G401.6 (cell line): ENCODE results near the gene NDUFS4.
A peak's percentile ranks its signal among the peaks of the same experiment; 100 is the strongest.
"Not testable (repeated sequence)": the region's sequence is repeated elsewhere in the genome, so short reads cannot be mapped to it uniquely, and the experiment has no call there.

Experiments
- FAIRE-seq: peaks from 2 replicates; lab custom pipeline; 2012; peaks lifted over from hg19 to GRCh38; lab: Jason Lieb, UNC

The NDUFS4 gene

DNA sequence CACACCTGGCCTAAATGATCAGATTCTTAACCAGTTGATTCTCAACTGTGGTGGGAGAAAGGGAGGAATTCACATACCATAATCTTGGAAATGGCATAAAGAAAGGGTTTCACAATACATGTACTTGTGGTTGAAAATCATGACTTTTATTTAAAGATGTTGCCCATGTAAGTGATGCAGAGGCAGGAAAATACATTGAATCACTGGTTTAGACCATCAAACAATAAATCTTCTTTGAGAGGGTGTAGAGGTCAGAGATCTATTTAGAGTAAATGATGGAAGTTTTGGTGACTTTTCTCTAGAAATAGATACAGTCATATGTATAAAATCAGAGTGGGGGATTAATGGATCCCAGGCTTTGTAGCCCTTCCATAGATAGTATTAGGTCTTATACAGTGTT lies 15.4 kb downstream of the NDUFS4 start:
- no peak for FAIRE-seq

DNA sequence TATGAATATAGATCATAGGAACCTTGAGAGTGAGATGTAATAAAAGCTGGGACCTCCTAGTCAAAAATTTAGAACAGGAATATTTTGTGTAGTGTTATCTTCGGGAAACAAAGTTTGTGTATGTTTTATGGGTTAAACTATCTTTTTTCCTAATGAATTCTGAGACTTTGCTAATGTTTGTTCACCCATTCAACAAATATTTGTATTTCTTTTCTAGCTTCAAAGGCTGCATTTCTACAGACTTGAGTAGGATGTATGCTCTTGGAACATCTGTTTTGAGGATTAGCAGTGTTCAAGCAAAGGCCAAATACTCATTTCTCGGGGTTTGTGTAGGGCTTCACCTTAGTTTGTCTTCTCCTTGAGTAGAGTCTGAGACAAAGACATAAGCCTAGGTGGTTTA lies 16.2 kb downstream of the NDUFS4 start:
- no peak for FAIRE-seq

DNA sequence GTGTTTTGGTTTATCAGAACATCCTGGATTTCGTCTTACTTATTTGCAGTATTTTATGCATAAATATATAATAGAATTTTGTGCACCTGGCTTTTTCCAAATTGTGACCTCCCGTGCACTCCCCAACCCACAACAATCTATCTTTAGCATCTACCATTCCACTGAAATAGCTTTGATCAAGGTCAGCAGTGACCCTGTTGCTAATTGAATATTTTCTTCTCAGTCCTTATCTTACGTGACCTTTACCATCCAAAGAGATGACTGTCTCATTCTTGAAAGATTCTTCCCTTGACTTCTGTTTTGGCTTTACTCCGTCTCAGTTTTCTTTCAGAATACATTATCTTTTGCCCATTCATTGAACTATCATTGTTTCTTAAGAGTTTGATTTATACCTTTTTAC lies 18.4 kb downstream of the NDUFS4 start:
- FAIRE-seq = no peak

DNA sequence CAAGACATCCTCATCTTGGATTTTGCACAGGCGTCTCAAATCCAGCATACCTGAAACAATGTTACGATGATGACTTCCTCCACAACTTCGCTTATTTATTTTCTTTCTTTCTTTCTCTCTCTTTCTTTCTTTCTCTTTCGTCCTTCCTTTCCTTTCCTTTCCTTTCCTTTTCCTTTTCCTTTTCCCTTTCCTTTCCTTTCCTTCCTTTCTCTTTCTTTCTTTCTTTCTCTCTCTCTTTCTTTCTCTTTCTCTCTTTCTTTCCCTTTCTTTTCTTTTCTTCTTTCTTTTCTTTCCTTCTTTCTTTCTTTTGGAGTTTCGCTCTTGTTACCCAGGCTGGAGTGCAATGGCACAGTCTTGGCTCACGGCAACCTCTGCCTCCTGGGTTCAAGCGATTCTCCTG lies 20.1 kb downstream of the NDUFS4 start:
- no peak for FAIRE-seq

DNA sequence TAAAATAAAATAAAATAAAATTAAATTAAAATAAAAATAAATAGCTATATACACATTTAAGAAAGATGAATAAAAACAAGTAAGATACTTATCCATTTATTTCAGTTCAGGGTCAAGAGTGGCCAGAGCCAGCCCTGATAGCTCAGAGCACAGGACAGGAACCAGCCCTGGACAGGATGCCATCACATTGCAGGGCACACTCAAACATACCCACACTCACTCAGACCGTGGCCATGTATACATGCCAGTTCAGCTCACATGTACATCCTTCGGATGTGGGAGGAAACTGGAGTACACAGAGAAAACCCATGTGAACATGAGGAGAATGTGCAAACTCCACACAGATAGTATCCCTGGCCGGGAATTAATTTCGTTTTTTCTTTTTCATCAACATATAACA lies 21.8 kb downstream of the NDUFS4 start:
- no peak for FAIRE-seq

DNA sequence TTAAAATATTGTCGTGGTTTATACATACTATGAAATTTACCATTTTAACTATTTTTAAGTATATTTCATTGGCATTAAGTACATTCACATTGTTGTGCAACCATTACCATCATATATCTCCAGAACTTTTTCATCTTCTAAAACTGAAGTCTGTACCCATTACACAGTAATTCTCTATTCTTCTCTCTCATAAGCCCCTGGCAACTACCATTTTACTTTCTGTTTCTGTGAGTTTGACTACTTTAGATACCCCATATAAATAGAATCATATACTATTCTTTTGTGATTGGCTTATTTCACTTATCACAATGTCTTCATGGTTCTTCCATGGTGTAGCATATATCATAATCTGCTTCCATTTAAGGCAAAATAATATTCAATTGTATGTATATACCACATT lies 30.3 kb downstream of the NDUFS4 start:
- FAIRE-seq = no peak

DNA sequence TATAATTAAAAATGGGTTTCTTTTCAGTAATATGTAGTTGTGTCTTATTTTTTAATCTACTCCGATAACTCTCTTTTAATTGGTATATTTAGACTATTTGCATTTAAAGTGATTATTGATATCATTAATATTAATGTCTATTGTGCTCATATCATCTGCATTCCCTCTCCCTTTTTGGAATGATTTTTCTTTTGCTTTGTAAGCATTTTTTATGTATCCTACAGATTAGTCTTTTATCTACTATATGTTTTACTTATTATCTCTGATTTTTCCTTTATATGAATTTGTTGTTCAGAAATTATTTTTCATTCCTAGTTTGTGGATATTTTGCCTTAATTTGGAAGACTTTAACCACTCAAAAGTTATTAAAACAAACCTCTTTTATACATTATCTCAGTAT lies 34.0 kb downstream of the NDUFS4 start:
- no peak for FAIRE-seq

DNA sequence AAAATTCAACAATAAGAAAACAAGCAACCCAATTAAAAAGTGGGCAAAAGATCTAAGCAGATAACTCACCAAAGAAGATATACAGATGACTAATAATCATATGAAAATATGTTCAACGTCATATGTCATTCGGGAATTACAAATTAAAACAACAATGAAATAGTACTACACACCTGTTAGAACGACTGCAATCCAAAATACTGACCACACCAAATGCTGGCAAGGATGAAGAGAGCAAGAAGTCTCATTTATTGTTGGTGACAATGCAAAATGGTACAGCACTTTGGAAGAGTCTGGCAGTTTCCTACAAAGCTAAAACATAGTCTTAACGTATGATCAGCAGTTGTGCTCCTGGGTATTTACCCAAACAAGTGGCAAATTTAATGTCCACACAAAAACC lies 37.5 kb downstream of the NDUFS4 start:
- FAIRE-seq = no peak

DNA sequence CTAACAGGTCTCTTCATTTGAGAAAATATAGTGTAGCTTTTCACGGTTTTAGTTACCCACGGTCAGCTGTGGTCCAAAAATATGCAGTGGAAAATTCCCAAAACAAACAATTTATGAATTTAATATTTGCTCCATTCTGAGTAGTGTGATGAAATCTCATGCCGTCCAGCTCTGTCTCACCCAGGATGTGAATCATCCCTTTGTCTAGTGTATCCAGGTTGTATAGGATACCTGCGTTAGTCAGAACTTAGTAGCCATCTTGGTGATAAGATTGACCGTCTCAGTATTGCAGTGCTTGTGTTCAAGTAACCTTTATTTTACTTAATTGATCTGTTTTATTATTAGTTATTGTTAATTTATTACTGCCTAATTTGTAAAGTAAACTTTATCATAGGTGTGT lies 41.1 kb downstream of the NDUFS4 start:
- no peak for FAIRE-seq

DNA sequence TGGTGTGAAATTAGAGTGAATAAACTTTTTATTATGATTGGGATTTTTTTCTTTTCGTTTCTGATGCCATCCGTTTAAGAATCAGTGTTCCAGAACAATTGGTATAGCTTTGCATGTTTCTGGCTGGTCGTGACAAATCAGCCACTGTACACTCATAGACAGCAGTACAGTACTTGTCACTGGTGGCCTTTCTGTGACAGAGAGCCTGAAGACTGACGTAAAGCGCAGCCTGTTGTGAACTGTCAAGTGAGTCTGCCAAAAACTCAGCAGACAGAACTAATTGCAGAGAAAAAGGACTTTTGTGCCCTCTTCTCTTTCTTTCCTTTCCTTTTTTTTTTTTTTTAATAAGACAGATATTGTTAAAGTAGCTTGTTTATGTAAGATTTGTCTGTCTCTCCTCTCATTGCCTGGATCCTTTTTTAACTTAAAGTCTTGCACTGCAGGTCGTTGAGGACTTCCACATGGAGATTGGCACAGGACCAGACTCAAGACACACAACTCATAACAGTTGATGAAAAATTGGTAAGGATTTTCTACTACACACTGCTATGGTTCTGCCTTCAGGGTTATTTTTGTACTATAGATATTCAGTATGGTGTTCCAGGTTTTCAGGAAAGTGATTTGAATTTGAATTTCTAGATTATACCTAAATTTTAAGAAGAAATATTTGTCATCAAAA lies 42.7 kb downstream of the NDUFS4 start:
- FAIRE-seq = no peak

DNA sequence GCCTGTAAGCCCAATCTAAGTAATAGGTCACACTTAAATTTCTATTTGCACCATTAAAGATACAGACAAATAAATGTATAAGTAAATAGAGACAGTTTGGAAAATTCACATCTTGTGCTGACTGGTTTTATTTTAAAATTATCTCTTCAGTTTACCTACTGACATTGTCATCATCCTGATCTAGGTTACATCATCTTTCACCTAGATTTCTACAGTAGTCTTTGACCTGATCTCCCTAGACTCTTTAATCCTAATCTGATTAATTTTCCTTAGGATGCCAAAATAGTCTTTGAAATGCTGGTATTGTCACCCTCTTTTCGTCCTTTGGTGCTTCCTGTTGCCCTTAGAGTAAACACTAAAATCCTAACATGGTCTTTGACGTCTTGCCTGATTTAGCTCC lies 43.9 kb downstream of the NDUFS4 start:
- FAIRE-seq = no peak

DNA sequence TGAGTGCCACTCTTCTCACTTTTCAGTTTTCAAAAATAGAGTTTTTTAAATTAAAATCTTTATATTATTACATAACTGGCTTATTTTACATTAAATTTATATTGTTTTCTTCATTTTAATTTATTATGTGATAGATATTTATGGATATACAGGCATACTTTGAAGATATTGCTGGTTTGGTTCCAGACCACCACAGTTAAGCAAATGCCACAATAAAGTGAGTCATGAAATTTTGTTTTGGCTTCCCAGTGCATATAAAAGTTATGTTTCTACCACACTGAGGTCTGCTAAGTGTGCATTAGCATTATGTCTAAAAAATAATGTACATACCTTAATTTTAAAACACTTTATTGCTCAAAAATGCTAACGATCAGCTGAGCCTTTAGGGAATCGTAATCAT lies 47.4 kb downstream of the NDUFS4 start:
- FAIRE-seq = peak; percentile 21

DNA sequence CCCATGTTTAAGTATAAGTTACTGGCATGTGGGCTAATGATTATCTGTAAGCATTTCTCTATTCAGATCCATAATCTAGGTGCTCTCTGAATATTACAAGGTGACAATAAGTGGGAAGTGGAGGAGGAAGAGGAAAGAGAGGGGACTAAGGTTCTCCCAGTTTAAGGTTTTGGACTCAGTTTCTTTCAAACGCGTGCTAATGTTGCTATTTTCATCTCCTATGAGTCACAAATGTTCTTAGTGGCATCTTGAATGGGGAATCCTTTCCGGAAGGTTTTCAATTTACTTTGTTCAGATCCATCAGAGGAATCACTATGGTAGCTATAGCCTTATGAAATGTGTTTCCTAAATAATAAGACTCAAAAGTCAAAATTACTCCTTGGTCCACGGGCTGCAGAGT lies 48.5 kb downstream of the NDUFS4 start:
- FAIRE-seq = not testable (repeated sequence)

DNA sequence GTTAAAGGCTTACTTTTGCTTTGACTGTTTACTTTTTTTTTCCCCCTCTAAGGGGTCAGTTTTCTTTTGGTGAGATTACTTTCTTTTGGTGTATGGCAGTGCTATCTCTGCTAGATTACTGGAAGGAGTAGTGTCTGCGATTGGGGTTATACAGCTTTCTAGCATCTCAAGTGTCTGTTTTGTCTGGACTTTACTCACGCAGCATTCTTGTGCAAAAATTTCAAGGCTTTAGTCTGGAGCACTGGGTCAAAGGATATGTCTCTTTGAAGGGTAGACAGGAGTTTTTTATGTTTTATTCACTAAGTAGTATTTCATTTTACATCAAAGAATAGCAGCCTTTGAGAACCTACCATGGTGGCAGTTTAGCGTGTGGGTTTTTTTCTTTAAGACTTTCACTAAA lies 52.6 kb downstream of the NDUFS4 start:
- no peak for FAIRE-seq

DNA sequence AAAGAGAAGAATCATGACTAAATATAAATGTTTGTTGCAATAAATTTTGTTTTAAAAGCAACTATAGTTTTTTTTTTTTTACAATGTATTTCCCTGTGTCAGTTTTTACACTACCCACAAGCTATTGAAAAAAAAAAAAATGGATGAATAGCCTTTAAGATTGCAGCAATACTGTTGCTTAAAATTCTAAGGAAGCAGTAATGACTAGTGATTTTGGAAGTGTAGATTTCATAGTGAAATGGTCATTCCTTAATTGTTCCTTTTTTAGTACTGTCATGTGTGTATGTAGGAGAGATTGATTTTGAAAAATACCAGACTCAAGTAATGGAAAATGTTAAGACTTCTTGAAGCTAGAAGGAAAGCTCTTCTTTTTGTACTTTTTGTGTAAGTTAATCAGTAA lies 53.1 kb downstream of the NDUFS4 start:
- FAIRE-seq = no peak

DNA sequence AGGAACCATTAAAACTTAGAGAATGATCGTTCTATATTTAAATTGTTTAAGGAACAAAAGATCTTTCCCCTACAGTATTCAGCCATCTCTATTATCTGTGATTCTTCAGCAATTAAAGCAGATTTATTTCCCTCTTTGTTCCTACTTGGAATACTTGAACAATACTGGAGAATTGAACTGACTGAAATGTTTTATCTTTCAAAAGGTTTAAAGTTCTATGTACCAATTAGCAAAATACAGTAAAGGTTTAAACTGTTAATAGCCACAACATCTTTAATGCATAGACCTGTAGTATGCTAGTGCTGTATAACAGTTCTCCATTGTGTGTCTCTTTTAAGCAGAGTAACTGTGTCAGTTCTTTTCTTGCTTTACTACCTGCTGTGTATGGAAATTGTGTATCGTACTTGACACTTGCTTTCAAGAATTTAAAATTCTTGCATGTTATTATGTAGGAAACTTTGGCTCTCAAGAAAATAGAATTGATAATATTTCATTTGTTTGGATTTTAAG lies 54.0 kb downstream of the NDUFS4 start:
- peak; percentile 27 for FAIRE-seq

DNA sequence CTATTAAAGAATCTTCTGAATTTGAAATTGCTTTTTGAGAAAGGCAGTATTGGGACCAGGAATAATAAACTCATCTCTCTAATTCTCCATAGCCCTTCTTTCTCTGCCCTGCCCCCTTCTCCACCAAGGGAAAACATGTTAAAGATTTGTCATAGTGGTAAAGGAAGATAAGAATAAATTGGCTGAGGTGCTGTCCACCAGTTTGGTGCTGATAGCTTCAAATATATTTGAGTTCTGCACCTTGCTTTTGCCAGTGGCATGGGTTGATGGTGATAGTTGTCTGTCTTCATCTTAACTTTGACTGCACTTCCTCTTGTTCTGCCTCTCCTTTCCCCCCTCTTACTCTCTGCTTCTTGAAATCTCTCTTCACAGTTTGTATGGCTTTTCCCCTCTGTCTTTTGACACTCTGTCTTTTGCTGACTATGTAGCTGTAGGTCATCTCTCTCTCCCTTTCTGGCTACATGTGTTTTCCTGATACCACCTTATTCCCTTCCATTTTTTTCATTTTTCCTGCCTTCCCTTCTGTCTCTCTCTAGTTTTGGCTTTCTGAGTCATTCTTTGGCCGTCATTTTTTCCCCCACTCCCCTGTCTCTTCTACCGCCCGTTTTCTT lies 56.6 kb downstream of the NDUFS4 start:
- no peak for FAIRE-seq

DNA sequence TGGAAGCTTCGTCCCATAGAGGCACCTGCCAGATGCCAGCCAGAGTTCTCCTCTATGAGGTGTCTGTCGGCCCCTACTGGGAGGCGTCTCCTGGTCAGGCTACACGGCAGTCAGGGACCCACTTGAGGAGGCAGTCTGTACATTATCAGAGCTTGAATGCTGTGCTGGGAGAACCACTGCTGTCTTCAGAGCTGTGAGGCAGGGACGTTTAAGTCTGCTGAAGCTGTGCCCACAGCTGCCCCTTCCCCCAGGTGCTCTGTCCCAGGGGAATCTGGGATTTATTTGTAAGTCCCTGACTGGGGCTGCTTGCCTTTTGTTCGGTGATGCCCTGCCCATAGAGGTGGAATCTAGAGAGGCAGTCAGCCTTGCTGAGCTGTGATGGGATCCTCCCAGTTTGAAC lies 70.8 kb downstream of the NDUFS4 start:
- no peak for FAIRE-seq

DNA sequence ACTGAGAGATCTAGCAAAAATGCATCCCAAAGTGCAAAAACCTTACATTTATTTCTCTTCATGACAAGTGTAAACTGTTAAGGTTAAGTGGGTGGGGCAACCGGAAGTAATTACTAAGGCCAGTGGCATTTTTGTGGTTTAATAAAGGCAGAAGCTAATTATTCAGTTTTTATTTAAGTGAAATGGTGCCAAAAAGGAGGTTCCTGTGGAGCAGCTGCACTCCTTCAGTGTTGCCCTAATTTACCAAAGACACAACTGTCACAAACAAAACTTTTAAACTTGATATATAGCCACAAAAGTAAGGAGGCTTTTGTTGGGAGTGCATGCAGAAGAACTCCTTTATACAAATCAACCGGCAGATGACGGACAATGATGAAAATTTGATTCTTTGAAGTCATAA lies 81.6 kb downstream of the NDUFS4 start:
- FAIRE-seq = no peak

DNA sequence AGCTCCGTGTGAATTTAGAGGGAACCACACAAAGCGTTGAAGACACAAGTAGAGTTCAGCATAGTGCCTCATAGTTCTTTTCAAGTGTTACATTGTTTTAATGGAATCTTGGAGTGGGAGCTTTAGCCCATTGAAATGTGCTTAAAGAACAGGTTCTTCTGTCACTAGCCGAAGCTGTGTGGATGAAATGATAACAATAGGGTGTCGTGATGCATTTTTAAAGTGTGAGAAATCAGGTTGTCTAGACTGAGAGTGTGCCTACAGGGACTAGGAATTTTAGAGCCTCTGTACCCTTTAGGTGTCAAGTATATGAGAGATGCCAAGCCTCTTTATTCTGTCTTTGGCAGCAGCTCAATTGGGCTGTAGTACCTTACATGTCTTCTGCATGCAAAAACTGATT lies 83.0 kb downstream of the NDUFS4 start:
- FAIRE-seq = no peak

DNA sequence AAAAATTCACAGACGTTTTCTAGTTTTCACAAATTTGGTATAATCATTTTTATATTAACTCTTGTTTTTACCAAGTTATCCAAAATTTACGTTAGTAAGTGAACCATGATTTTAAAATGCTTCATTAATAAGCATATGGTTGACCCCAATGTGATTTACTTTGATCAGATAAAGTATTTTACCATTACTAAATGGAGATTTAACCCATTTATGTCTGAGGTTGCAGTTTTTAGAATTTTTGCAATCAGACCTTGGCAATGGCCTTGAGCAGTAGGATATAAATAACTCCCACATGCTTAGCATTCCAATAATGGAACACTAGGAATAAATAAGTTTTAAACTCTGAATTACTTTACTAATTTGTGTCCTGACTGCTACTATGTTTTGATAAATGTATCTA lies 84.6 kb downstream of the NDUFS4 start:
- FAIRE-seq = no peak

DNA sequence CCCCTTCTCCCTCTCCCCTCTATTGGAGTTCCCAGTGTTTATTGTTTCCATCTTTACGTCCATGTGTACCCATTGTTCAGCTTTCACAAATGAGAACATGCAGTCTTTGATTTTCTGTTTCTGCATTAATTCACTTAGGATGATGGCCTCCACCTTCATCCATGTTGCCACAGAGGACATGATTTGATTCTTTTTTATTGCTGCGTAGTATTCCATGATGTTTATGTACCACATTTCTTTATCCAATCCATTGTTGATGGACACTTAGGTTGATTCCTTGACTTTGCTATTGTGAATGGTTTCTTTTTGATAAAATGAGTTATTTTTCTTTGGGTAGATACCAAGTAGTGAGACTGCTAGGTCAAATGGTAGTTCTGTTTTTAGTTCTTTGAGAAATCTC lies 88.9 kb downstream of the NDUFS4 start:
- FAIRE-seq = no peak

DNA sequence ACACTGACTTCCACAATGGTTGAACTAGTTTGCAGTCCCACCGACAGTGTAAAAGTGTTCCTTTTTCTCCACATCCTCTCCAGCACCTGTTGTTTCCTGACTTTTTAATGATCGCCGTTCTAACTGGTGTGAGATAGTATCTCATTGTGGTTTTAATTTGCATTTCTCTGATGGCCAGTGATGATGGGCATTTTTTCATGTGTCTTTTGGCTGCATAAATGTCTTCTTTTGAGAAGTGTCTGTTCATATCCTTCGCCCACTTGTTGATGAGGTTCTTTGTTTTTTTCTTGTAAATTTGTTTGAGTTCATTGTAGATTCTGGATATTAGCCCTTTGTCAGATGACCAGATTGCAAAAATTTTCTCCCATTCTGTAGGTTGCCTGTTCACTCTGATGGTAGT lies 100.1 kb downstream of the NDUFS4 start:
- not testable (repeated sequence) for FAIRE-seq

DNA sequence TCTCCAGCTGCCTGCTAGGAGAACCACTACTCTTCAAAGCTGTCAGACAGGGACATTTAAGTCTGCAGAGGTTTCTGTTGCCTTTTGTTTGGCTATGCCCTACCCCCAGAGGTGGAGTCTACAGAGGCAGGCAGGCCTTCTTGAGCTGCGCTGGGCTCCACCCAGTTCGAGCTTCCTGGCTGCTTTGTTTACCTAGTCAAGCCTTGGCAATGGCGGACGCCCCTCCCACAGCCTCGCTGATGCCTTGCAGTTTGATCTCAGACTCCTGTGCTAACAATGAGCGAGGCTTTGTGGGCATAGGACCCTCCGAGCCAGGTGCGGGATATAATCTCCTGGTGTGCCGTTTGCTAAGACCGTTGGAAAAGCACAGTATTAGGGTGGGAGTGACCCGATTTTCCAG lies 104.9 kb downstream of the NDUFS4 start:
- FAIRE-seq = not testable (repeated sequence)
